HG02763 (cell line): Measurements from ENCODE around the gene MTAP.

Experiments used
- ATAC-seq: cut with Tn5 transposase; IDR thresholded peaks from one replicate; pipeline ENCODE4 v1.9.1; 2021; ENCODE audit warnings: mild to moderate bottlenecking, moderate library complexity; ENCODE audit not compliant: unreplicated experiment

MTAP gene

DNA sequence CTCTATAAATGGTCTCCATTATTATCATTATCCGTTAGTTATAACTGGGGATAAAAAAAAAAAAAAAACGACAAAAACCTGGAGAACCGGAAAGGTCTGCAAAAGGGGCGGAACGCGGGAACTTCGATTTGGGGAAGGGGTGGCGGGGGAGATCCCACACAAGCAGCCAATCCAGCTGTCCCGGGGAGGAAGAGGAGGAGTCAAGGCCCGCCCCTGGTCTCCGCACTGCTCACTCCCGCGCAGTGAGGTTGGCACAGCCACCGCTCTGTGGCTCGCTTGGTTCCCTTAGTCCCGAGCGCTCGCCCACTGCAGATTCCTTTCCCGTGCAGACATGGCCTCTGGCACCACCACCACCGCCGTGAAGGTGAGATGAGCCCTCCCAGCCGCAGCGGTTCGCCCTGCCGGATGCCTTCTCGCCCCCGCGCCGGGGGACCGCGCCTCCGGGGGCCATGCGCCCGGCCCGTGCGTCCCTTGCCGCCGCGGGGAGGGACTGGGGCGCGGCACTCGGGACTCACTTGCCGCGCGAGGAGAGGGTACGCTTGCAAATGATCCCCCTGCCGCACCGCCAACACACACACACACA, at the start of gene MTAP:
TSS of gene MTAP (plus strand) at position 219 of the 583 bp plus-strand sequence. CDS start at position 332, 113 bp downstream.
- peak; percentile 91 for ATAC-seq

DNA sequence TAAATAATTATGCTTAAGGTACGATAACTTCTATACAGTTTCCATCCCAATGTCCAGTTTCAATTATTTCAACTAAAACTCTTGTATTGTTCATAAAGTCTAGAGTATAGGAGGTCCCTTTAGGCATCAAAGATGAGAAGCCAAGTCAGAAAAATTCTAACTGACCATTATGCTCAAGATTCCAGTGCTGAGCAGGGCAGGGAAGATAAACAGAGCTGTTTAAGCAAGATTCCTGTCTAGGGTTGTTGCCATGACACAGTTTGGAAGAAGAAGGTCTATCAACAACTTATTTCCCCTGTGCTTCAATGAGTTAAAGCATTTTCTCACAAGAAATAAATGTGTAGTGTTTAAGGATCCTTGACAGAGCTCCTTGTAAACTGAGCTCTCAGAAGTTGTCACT, 48.9 kb upstream of the MTAP start:
- no peak for ATAC-seq

DNA sequence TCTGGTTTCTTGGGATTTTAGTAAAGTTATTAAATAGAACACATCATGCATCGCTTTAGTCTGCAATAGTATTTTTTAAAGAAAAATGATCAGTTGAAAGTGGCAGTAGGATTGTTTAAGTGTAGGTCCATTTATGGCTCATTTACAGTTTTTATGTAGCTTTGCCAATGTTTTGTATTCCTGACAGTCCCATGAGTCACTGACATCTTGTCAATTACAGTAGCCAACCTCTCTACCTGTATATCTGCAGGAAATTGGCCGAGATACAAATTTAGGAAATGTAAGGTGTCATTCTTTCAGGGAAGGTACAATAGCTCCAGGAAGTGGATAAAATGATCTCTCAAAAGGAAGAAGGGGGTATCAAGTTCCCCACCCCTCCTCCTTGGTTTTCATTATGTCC, 47.7 kb upstream of the MTAP start:
- ATAC-seq: no peak

DNA sequence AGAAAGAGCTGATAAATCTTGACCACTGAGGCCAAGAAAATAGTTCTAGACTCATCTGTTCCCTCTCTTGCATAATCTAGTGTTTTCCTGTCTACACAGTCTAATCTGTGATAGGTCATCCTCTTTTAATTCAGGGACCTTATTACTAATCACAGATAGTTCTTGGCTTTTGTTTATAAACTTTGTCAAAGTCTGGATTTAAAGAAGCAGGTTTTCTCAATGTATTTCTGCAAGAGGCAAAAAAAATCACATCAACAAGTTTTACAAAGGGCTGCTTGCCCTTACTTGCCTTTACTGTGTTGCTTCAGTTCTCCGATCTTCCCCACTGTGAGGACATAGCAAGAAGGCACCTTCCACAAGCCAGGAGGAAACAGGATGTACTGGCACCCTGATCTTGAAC, 43.9 kb upstream of the MTAP start:
- ATAC-seq: no peak

DNA sequence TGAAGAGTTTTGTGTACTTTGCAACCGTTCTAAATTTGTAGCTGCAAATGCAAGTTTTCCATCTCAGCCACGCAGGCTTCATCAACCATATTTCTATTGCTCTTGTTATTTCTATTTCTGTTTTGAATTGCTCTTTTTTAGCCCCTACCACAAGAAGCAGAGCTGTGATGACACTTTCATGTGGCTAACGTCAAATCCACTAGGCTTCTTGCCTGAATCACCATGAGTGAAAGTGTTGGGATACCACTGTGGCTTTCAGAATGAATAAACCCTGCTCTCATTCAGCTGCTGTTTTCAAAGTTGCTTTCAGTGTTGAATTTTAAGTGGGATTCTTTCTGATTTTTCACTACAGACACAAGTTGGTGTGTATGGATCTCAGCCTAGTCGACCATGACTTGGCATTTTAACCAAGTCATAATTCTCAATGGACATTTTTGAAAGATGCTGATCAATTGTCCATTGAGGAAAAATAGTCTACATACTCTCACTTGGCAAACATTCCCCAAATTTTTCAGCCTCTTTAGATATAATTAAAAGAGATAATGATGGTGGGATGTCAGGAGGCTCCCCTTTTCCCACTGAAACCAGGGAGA, 41.0 kb upstream of the MTAP start:
- ATAC-seq: peak; percentile 83

DNA sequence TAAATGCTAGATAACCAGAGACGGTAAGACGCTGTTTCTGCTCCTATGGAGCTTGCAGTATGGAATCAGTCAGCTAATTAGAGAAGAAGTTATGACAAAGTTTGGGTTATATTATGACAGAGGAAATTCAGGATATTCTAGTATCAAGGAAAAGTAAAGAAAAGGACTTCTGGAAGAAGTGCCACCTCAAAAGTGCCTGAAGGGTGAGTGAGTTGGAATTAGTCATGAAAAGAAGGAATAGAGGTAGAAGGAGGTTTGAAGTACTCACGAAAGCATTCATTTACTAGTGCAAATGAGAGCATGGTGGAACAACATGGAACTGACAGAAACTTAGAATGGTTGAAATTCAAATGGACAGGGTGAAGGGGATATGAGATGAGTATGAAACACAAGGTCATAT, 40.4 kb upstream of the MTAP start:
- no peak for ATAC-seq

DNA sequence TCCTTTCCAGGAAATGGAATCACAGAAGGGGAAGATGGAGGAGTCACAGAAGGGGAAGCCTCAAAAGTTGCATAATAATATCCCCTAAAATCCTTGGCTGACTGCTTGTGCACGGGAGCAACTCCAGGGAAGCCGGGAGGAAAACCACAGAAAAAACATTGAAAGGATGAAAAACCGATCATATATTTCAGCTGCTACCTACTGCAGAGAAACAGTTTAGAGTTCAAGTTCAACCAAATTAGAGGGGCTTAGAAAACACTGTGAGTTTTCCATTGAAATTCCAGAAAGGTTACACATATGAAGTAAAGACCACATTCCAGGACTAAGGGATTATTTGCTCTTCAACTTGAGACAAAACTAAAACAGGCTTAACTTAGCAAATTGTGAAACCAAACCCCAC, 37.6 kb upstream of the MTAP start:
- no peak for ATAC-seq

DNA sequence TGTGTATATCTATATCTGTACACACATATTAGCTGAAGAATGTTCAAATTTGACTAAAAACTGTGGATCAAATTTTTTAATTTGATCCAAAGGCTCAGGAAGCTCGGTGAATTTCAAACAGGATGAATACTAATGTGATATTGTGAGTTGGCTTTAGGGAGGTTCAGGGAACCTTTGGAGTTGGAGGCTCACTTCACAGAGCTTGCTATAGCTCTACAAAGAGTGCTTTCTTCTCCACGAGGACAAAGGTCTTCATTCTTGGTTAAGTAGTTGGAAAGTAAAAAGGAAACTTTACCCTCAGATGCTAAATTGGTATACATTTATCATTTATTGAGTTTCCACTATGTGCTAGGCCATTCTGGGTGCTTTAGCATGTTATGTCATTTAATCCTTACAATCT, 36.3 kb upstream of the MTAP start:
- ATAC-seq: no peak

DNA sequence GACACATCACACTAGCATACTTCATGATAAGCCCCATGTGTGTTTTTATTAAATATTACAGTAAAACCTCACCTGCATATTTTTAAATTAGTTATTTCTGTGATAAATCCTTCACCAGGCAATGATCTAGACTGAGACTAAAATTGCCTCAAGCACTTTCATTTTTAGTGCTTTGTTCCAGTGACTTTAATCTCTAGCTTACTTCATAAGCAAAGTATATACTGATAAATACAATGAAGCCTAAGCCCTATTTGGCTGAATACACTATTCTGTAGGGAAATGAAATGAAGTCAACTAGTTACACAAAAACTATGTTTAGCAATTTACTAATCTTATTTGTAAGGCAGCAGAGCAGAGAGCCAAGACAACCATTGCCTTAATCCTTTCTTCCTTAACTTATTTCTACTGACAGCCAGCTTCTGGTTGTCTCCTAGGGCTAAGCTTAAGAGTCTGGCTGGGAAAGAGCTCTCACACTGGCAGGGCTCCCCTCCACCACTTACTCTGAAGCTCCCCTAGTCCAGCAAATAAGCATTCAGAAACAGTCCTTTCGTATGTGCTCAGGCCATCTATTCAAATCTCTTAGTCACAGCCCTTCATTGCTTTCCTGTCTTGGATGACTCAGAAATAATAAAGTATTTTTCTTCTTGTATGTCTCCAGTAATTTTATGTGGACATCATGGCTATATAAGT, 31.4 kb upstream of the MTAP start:
- ATAC-seq: no peak

DNA sequence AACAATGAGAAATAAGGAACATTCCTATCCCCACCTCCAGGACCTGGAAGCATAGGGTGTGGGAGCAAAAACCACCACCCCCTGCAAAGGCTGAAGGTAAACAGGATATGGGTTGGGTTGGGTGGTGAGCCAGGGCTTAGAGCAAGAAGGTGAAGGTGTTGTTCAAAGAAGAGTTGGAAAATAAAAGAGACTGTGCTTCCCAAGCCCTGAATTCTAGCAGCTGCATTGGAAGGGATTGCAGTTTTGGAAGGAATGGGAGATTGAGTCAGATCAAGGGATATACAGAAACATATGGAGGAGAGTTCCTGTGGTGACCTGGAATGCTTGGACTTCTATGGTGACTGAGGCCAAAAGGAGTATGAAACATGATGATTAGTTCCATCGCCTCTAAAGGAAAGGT, 24.7 kb upstream of the MTAP start:
- no peak for ATAC-seq

DNA sequence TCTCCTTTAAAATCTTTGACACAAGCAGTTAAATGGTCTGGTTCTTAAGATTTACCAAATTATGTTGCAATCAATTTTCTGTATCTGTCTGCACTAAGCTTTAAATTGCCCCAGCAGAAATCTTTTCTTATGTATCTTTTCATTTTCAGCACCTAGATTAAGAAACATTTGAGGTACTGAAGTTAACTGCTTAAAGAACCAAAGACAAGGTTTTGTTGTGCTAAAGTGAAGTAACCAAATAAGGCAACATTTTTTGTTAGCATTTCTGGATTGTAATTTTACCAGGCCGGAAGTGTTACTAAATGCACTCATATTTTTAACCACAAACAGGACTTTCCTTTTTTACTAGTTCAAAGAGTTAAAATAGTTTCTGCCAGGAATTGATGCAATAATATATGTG, 24.1 kb upstream of the MTAP start:
- no peak for ATAC-seq

DNA sequence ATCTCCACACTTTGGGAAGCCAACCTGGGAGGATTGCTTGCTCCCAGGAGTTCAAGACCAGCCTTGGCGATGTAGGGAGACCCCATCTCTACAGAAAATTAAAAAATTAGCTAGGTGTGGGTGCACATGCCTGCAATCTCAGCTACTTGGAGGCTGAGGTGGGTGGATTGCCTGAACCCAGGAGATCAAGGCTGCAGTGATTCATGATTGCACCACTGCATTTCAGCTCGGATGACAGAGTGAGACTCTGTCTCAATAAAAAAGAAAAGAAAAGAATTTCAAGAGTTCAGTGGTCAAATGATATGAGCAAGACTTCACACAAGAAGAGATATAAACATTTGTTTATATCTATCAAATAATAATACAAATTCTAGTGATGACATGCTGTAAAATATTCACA, 23.0 kb upstream of the MTAP start:
- ATAC-seq: no peak

DNA sequence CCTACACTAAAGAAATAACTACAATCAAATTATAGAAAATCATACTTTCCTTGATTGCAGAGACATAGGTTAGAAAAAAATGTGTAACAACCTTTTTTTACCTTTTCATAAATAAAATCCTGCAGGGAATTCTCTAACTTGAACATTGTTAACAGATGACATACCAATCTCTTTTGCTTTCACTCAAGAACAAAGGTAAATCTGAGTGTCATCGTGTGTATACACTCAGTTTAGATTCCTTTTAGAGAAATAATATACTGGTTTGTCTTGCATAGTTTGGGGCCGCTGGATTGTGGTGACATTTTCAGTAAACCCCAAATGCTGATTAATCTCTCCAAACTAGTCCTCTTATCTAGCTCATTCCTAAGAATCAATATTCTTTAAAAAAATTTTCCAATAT, 20.8 kb upstream of the MTAP start:
- no peak for ATAC-seq

DNA sequence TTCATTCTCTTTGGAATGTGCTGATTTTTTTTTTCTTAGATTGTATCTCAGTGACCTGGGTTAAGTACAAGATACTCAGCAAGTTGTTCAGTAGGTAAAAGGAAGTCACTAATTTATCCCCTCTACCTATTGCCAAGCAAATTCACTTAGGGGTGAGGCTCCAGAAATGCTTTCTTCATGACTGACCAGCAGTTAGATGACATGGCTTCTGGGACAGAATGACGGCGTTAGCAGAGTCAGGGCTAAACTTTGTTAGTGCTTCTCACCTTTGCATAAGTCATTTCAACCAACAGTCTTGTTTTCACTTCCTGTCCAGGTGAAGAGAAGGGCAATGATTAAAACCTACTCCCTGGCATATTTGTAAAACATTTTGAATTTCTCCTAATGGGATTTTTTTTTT, 20.2 kb upstream of the MTAP start:
- no peak for ATAC-seq

DNA sequence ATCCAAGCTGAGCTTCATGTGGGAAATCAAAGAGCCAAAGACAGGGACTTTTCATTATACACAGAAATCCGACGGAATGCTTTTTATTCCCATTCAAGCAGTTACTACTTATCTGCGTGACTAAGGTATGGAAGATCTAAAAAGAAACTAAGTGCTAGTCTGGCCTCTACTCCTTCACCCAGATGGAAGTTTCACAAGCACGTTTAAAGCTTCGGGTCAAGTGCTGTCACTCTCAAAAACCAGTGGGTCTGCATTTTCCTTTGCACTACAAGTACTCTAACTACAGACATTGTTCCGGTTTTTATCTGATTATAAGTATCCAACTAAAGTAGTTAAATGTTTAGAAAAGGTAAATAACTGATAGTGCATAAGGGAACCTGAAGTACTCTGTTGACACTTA, 13.7 kb upstream of the MTAP start:
- no peak for ATAC-seq

DNA sequence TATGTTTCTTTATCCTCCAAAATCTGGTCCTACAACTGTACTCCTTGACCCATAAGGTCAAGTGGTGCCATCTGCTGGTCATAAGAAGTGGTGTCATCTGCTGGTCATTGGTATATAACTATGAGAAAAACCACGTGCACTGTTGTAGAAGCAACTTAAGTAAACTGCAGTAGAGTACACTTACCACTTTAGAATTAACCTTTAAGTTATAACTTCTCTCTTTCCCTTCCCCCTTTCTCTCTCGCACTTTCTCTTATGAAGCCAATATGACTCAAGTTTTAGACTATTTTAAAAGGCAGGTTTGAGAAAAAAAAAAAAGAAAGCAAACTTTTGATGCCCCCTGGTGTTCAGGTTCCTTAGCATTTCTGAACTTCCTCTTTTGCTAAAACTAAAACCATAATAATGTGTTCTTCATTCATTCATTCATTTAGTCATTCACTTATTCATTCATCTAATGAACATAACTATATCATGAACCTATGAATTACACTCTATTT, 12.8 kb upstream of the MTAP start:
- ATAC-seq: peak; percentile 98

DNA sequence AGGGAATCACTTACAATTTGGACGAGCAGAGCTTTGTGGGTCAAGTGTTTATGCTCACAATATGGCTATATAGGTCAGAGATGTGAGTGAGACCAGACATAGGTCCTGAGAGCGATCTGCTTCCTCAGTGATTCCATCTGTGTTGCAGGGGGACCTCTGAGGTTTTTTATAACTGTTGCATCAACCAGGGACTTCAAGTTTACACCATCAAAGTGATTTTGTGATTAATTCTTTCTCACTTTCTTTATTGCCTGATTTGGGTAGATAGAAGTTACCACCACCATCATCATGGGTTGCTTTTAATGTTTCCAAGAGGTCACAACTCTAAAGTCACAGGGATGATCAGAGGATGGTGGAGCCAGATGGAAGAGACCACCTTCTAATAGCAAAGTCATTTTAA, 7.0 kb upstream of the MTAP start:
- ATAC-seq: no peak

DNA sequence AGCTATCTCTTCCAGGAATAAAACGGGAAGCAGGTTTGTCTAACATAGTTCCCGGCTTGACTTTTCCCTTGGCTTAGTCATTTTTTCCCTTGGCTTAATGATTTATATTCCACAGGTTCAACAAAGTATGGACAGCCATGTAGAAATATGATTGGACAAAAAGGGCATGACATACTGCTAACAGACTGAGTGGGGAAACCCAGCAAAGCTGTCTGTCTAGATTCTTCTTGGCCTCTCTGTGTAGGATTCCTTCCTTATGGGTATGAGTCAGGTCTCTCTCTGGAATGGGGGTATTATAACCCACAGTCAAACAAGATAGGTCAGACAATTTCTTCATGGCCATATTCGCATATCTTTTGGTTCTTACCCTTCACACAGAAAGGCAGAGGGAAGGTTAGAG, 5.7 kb upstream of the MTAP start:
- no peak for ATAC-seq

DNA sequence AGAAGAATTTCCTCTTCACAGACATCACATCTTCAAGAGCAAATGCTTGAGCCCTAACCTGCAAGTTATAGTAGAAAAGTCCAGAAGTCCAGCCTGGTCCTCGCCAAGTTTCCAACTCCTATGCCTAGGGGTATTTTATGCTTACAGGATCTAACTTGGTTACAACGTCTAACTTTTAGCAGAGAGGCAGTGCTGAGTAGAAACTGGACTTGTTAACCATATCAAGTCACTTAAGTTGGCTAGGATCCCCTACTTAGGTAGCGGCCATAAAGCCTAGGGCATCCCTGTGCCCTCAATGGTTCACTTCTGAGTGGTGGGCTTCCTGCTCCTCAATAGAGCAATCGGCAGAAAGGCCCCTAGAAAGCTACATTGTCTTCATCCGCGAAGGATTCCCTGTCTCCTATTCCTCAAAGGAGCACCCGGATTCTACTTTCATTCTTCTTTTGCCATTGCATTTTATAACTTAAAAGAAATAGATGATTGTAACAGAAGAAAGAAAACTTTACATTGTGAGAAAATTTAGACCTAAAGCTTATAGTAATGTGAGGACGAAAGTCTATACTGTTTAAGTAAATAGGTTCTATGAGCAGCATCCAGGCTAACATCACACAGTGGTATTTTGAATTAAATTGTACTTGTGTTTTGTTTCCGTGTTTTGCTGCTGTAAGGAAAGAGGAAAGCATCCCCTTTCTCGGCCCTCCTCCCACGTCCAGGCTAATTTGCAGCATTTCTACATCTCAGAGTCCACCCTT, 1.3 kb upstream of the MTAP start:
- no peak for ATAC-seq

DNA sequence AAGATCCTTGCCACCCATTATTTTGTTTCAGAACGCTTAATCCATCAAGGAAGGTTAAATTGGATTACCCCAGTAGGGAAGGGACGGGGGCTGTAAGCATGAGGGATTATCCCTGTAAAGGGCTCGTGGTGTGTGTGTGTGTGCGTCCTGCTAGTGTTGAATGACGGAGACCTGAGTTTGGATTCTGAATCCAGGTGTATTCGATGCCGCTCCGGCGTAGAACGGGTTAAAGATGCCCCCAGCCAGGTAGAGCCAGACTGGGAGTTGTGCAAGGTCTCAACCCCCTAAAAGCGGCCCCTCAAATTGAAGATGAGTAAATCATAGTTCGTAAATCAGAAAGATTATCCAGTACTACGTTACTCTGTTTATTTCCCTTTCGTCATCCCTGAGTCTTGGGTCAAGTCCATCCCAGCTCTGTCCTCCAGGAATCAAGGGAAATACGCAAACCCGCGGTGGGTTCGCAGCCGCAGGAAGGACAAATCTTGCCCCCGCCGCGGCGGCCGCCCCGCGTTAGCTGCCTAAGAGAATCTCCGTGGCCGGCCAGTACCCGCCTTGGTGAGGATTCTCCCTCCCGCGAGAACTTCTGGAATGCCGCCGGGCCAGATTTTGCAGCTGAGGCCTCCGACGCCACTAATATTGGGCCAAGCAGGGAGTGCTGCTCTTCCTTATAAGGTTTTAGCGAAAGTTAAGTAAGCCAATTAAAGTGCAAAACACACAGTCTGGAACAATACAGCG, 586 bp upstream of the MTAP start:
- ATAC-seq: peak; percentile 16

DNA sequence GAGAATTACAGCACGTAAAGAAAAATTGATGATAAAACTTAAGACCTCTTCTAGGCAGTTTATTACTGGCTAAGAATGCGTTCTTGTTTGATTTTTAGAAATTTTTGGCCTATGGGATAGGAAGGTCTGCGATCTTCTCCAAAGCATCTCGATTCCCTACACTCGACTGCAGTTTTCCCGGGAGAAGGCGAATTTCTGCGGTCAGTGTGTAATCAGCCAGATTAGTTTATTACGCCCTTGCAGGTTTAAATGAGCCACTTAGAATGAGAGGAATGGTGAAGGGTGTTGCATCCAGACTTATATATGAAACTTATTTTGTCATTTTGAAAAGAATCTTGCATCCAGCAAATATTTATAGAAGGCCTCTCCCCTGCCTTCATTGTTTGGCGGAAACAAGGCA, 1.2 kb downstream of the MTAP start:
- ATAC-seq: no peak
